Parathyroid adenoma (tissue), 2 donors: Measurements from ENCODE around the gene SLC5A1.

Experiments
- H2AFZ ChIP-seq: fragments of 300-600 bp; sonication (generic); one replicate; pipeline ENCODE4 v1.7.0; 2017; ENCODE audit warnings: antibody characterized with exemption, mild to moderate bottlenecking
- H3K27ac ChIP-seq: fragments of 300-600 bp; sonication (generic); one replicate; pipeline ENCODE4 v1.7.0; 2017
- H3K27me3 ChIP-seq: fragments of 300-600 bp; sonication (generic); one replicate; pipeline ENCODE4 v1.7.0; 2017; ENCODE audit warnings: low read length; ENCODE audit not compliant: control insufficient read depth, insufficient read depth
- H3K36me3 ChIP-seq: fragments of 300-600 bp; sonication (generic); one replicate; pipeline ENCODE4 v1.7.0; 2017; ENCODE audit warnings: low read length; ENCODE audit not compliant: control insufficient read depth, insufficient read depth
- H3K4me1 ChIP-seq: fragments of 300-600 bp; sonication (generic); one replicate; pipeline ENCODE4 v1.7.0; 2017; ENCODE audit warnings: control low read depth
- H3K4me2 ChIP-seq: fragments of 300-600 bp; sonication (generic); one replicate; pipeline ENCODE4 v1.7.0; 2017; ENCODE audit warnings: low read length
- H3K4me3 ChIP-seq: fragments of 300-600 bp; sonication (generic); one replicate; pipeline ENCODE4 v1.7.0; 2017; ENCODE audit warnings: low read depth, low read length
- H3K79me2 ChIP-seq: fragments of 300-600 bp; sonication (generic); one replicate; pipeline ENCODE4 v1.7.0; 2017; ENCODE audit warnings: control low read depth
- H3K9ac ChIP-seq: fragments of 300-600 bp; sonication (generic); one replicate; pipeline ENCODE4 v1.7.0; 2017; ENCODE audit warnings: mild to moderate bottlenecking
- H3K9me3 ChIP-seq: fragments of 300-600 bp; sonication (generic); one replicate; pipeline ENCODE4 v1.7.0; 2017; ENCODE audit warnings: low read length; ENCODE audit not compliant: control insufficient read depth
- CTCF ChIP-seq: fragments of 300-600 bp; sonication (generic); IDR thresholded peaks from one replicate; pipeline ENCODE4 v1.7.0; 2017; ENCODE audit warnings: antibody characterized with exemption, mild to moderate bottlenecking
- donor health status: primary hyperparathyroidism.

SLC5A1 gene

GRCh38 chr22:32079130-32080089 lies 36.3 kb downstream of the SLC5A1 start:
- H3K9ac ChIP-seq, result no peak overlapping the region
- H3K9me3 ChIP-seq, result no peaks in the 10 kb centered on the region
- no peak for TF ChIP-seq CTCF
- no peaks in the 10 kb centered on the region for H3K27me3 ChIP-seq
- H3K27ac ChIP-seq, result no peak overlapping the region
- no peaks in the 10 kb centered on the region for H3K79me2 ChIP-seq
- no peaks in the 10 kb centered on the region for H3K36me3 ChIP-seq
- H3K4me1 ChIP-seq, result no peaks in the 10 kb centered on the region
- no peak overlapping the region for H2AFZ ChIP-seq
- no peak overlapping the region for H3K4me3 ChIP-seq
- H3K4me2 ChIP-seq, result no peak overlapping the region

GRCh38 chr22:32080904-32081303 lies 37.8 kb downstream of the SLC5A1 start:
- no peak overlapping the region for H3K4me3 ChIP-seq

GRCh38 chr22:32082331-32082730 lies 39.3 kb downstream of the SLC5A1 start:
- H2AFZ ChIP-seq, result no peak overlapping the region
- H3K9me3 ChIP-seq, result no peaks in the 10 kb centered on the region
- H3K79me2 ChIP-seq, result no peaks in the 10 kb centered on the region
- no peaks in the 10 kb centered on the region for H3K27me3 ChIP-seq
- no peak overlapping the region for H3K4me3 ChIP-seq
- no peak overlapping the region for H3K27ac ChIP-seq
- H3K36me3 ChIP-seq, result no peaks in the 10 kb centered on the region
- no peaks in the 10 kb centered on the region for H3K4me1 ChIP-seq
- no peak overlapping the region for H3K4me2 ChIP-seq
- no peak for TF ChIP-seq CTCF
- H3K9ac ChIP-seq, result no peak overlapping the region

More at GRCh38 chr22:32080904-32081303, 37.8 kb downstream of the SLC5A1 start:
- no peak overlapping the region for H2AFZ ChIP-seq
- no peak overlapping the region for H3K9ac ChIP-seq
- H3K4me1 ChIP-seq, result no peaks in the 10 kb centered on the region
- H3K4me2 ChIP-seq, result no peak overlapping the region
- no peaks in the 10 kb centered on the region for H3K36me3 ChIP-seq
- H3K9me3 ChIP-seq, result no peaks in the 10 kb centered on the region
- H3K27ac ChIP-seq, result no peak overlapping the region
- H3K79me2 ChIP-seq, result no peaks in the 10 kb centered on the region
- no peaks in the 10 kb centered on the region for H3K27me3 ChIP-seq
- TF ChIP-seq CTCF, result peak; percentile 64

GRCh38 chr22:32083000-32083399 lies 39.9 kb downstream of the SLC5A1 start:
- Histone ChIP-seq H3K9me3 (no peaks in the 10 kb centered on the region), H3K79me2 (no peaks in the 10 kb centered on the region), H3K36me3 (no peaks in the 10 kb centered on the region), H3K27me3 (no peaks in the 10 kb centered on the region), H3K4me3 (no peak overlapping the region), H2AFZ (no peak overlapping the region), H3K4me2 (no peak overlapping the region), H3K9ac (no peak overlapping the region), H3K27ac (no peak overlapping the region), H3K4me1 (no peaks in the 10 kb centered on the region)
- TF ChIP-seq CTCF, result no peak
